ENCODE measurements around the gene MACROH2A1. TPM values are rescaled to one million over a fixed set of nuclear protein-coding genes. Genes with fewer than 3 reads are reported as not detected.

Gene MACROH2A1
- polyA plus RNA-seq, 1 of the 3 experiments (the other 2 are of a cell fraction): 165 TPM

DNA sequence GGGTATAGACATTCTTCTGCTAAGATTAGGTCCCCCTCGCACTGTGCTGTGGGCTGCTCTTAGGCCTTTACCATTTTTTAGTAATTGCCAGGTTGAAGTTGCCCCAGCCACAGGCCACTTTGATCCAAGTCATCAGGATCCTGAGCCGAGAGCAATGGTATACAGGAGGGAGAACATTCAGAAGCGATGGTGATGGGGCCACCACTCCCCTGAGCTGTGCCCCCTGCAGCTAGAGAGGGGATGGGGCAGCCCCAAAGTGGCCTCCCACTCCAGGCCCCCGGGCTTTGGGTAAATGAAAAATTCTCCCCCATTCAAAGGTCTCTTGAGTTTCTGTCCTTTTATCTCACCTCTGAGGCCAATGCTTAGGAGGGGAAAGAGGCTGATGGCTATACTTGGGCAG lies 59.4 kb downstream of the MACROH2A1 start:
- Histone ChIP-seq H3K9me3 (no peaks in the 10 kb centered on the region), H3K36me3 (replicated peaks in 1 of 2; ENCODE audit: control insufficient read depth in 1 of 2, insufficient read depth in 2 of 2, low read length in 1 of 2) (peaks cover 38 to 98% of the 10 kb centered on the region in 2 experiments), H3K9ac (no peak overlapping the region), H3K9me2 (no peaks in the 10 kb centered on the region), H3K27ac (ENCODE audit: low read depth in 2 of 2, low read length in 1 of 2) (no peak overlapping the region), H3K4me1 (ENCODE audit: control insufficient read depth in 1 of 2, insufficient read depth in 2 of 2, low read depth in 1 of 2, low read length in 1 of 2) (peaks cover 2 to 60% of the 10 kb centered on the region in 2 experiments), H3F3A (replicated peaks; ENCODE audit: insufficient read depth) (peaks cover 5% of the 10 kb centered on the region), H2AFZ (ENCODE audit: low read depth) (no peak overlapping the region), H3K79me2 (ENCODE audit: insufficient read depth) (no peaks in the 10 kb centered on the region), H3K27me3 (ENCODE audit: insufficient read depth) (no peaks in the 10 kb centered on the region), H3K4me3 (ENCODE audit: low read depth in 2 of 2, low read length in 1 of 2) (no peak overlapping the region), H4K20me1 (ENCODE audit: insufficient read depth) (no peaks in the 10 kb centered on the region), H3K4me2 (no peak overlapping the region)
- 88% methylated on average over 4 of the region's 4 CpGs for WGBS (ENCODE audit: low lambda C conversion rate)
- no peak for DNase-seq
- CTCF ChIA-PET: interaction anchor here (0.6 to 2.0 kb wide), 3 partner anchors 8 to 148 kb away, joined by 3 to 7 read pairs (median 3); no protein-coding TSS in a partner anchor
- no peak for TF ChIP-seq PBX3 (IDR thresholded peaks at IDR 0.05)
- POLR2A ChIA-PET: no interaction called here

GRCh38 chr5:135339189-135339588 lies 59.8 kb downstream of the MACROH2A1 start:
- CTCF ChIA-PET: interaction anchor here (0.7 to 2.0 kb wide), 3 partner anchors 148 to 227 kb away, joined by 3 to 7 read pairs (median 3); no protein-coding TSS in a partner anchor
- no peak for DNase-seq
- Histone ChIP-seq H3K27ac (ENCODE audit: low read depth in 2 of 2, low read length in 1 of 2) (no peak overlapping the region; a peak in 1 of 4 replicates), H2AFZ (ENCODE audit: low read depth) (no peak overlapping the region), H3F3A (replicated peaks; ENCODE audit: insufficient read depth) (peaks cover 7% of the 10 kb centered on the region), H3K9ac (no peak overlapping the region), H3K79me2 (ENCODE audit: insufficient read depth) (no peaks in the 10 kb centered on the region), H4K20me1 (ENCODE audit: insufficient read depth) (0 out of 2 replicates have a peak, but pooled peaks cover under 1% of the 10 kb centered on the region), H3K4me3 (ENCODE audit: low read depth in 2 of 2, low read length in 1 of 2) (no peak overlapping the region), H3K27me3 (ENCODE audit: insufficient read depth) (no peaks in the 10 kb centered on the region), H3K4me2 (no peak overlapping the region), H3K9me3 (no peaks in the 10 kb centered on the region), H3K4me1 (ENCODE audit: control insufficient read depth in 1 of 2, insufficient read depth in 2 of 2, low read depth in 1 of 2, low read length in 1 of 2) (peaks cover 0 to 60% of the 10 kb centered on the region in 2 experiments; a peak in 3 of 4 replicates), H3K36me3 (replicated peaks in 1 of 2; ENCODE audit: control insufficient read depth in 1 of 2, insufficient read depth in 2 of 2, low read length in 1 of 2) (peaks cover 33 to 97% of the 10 kb centered on the region in 2 experiments), H3K9me2 (no peaks in the 10 kb centered on the region)
- TF ChIP-seq NFIC (IDR thresholded peaks at IDR 0.05; ENCODE audit: borderline replicate concordance): no peak
- TF ChIP-seq TAF1 (IDR thresholded peaks at IDR 0.05; ENCODE audit: borderline replicate concordance, low read depth, low read length): no peak
- no peak for TF ChIP-seq ZBTB33 (IDR thresholded peaks at IDR 0.05; ENCODE audit: borderline replicate concordance, low read depth)
- TF ChIP-seq CTCF (IDR thresholded peaks at IDR 0.05): no peak
- TF ChIP-seq EP300 (IDR thresholded peaks at IDR 0.05; ENCODE audit: borderline replicate concordance in 1 of 2, low read depth in 1 of 2, low read length in 1 of 2): no peak
- TF ChIP-seq EZH2phosphoT487 (IDR thresholded peaks at IDR 0.05; ENCODE audit: borderline replicate concordance, low read depth): no peak
- no peak for TF ChIP-seq RAD21 (IDR thresholded peaks at IDR 0.05; ENCODE audit: low read length)
- no peak for TF ChIP-seq TCF12 (IDR thresholded peaks at IDR 0.05)
- TF ChIP-seq, protein P1, sequence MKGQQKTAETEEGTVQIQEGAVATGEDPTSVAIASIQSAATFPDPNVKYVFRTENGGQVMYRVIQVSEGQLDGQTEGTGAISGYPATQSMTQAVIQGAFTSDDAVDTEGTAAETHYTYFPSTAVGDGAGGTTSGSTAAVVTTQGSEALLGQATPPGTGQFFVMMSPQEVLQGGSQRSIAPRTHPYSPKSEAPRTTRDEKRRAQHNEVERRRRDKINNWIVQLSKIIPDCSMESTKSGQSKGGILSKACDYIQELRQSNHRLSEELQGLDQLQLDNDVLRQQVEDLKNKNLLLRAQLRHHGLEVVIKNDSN (IDR thresholded peaks at IDR 0.05; ENCODE audit: borderline replicate concordance, low read depth): no peak
- TF ChIP-seq FOXJ3 (CRISPR knock-in tag; IDR thresholded peaks at IDR 0.05): no peak
- no peak for TF ChIP-seq IRF3 (IDR thresholded peaks at IDR 0.05; ENCODE audit: low read depth, low read length)
- TF ChIP-seq FOSL2 (IDR thresholded peaks at IDR 0.05; ENCODE audit: borderline replicate concordance, low read depth): no peak
- TF ChIP-seq RCOR1 (IDR thresholded peaks at IDR 0.05; ENCODE audit: low read length): no peak
- no peak for TF ChIP-seq MXI1 (IDR thresholded peaks at IDR 0.05; ENCODE audit: low read depth, low read length)
- no peak for TF ChIP-seq ELF1 (IDR thresholded peaks at IDR 0.05)
- POLR2A ChIA-PET: no interaction called here
- 95% methylated on average over 5 of the region's 5 CpGs for WGBS (ENCODE audit: low lambda C conversion rate)

All from SK-N-SH (cell line).